HUES48 (cell line): Measurements from ENCODE around the gene URI1.

Experiments used
- H3K27ac ChIP-seq: one replicate; pipeline ENCODE4 v1.7.0; 2013; ENCODE audit warnings: low read depth, low read length, inconsistent platforms
- H3K27me3 ChIP-seq: 2 replicates; pipeline ENCODE4 v1.6.1; 2013; ENCODE audit warnings: mild to moderate bottlenecking, low read length; ENCODE audit not compliant: control insufficient read depth, insufficient read depth
- H3K36me3 ChIP-seq: 2 replicates; pipeline ENCODE4 v1.6.1; 2013; ENCODE audit warnings: low read length; ENCODE audit not compliant: control insufficient read depth, insufficient read depth
- H3K4me1 ChIP-seq: 2 replicates; pipeline ENCODE4 v1.6.1; 2013; ENCODE audit warnings: mild to moderate bottlenecking, low read length; ENCODE audit not compliant: control insufficient read depth, insufficient read depth
- H3K4me3 ChIP-seq: 2 replicates; pipeline ENCODE4 v1.5.1; 2013; ENCODE audit warnings: mild to moderate bottlenecking, low read depth, low read length
- H3K9ac ChIP-seq: 2 replicates; pipeline ENCODE4 v1.6.1; 2013; ENCODE audit warnings: mild to moderate bottlenecking, low read depth, low read length, moderate library complexity
- H3K9me3 ChIP-seq: 2 replicates; pipeline ENCODE4 v1.6.1; 2013; ENCODE audit warnings: low read length; ENCODE audit not compliant: control insufficient read depth, insufficient read depth

URI1 gene

DNA sequence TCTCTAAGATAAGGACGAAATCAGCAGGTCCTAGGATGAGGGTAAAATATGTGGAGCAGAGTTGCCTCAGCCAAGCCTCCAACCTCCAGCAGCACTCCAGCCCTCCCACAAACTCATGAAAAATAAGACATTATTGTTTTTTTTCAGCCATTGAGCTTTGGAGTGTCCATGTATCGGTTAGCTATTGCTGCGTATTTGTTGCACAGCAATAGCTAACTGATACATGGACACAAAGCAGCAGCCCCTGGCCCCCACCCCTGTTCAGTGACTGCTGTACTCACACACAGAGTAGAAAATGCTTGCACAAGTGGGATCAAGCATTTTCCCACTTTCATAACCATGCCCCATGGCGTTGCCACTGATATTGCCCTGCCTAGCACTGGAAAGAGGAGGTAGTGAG lies 19.1 kb upstream of the URI1 start:
- Histone ChIP-seq H3K36me3 (no peaks in the 10 kb centered on the region), H3K9me3 (no peaks in the 10 kb centered on the region), H3K9ac (no peak overlapping the region), H3K4me1 (peaks cover 2% of the 10 kb centered on the region; the same call in 1 of the 2 replicates), H3K27ac (no peak overlapping the region), H3K4me3 (no peak overlapping the region), H3K27me3 (no peaks in the 10 kb centered on the region)

DNA sequence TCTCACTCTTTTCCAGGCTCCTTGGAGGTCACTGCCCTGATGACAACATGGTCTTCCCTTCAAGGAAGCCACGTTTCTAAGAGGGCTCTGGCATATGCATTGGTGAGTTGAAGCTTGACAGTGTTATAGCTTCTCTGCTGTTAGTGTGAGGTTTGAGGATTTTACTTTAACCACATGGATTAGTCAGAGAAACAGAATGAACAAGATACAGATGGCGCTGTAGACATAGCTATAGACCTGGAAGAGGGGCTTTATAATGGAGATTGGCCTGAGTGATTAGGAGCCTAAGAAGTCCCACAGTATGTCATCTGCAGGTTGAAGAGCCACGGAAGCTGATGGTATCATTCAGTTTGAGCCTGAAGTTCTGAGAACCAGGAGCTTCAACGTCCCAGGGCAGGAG lies 18.4 kb upstream of the URI1 start:
- no peak overlapping the region for H3K27ac ChIP-seq
- H3K4me3 ChIP-seq, result no peak overlapping the region
- H3K36me3 ChIP-seq, result no peaks in the 10 kb centered on the region
- peaks cover 9% of the 10 kb centered on the region for H3K4me1 ChIP-seq
- no peaks in the 10 kb centered on the region for H3K9me3 ChIP-seq
- no peak overlapping the region for H3K9ac ChIP-seq
- no peaks in the 10 kb centered on the region for H3K27me3 ChIP-seq

DNA sequence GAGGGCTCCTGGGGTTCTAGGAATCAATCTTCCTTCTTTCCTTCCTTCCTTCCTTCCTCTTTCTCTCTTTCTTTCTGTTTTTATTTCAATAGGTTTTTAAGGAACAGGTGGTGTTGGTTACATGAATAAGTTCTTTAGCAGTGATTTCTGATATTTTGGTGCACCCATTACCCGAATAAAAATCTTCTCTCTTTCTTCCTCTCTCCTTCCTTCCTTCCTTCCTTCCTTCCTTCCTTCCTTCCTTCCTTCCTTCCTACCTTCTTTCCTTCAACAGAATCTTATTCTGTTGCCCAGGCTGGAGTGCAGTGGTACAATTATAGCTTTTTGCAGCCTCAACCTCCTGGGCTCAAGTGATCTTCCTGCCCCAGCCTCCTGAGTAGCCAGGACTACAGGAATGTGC lies 16.0 kb upstream of the URI1 start:
- H3K27ac ChIP-seq, result no peak overlapping the region

DNA sequence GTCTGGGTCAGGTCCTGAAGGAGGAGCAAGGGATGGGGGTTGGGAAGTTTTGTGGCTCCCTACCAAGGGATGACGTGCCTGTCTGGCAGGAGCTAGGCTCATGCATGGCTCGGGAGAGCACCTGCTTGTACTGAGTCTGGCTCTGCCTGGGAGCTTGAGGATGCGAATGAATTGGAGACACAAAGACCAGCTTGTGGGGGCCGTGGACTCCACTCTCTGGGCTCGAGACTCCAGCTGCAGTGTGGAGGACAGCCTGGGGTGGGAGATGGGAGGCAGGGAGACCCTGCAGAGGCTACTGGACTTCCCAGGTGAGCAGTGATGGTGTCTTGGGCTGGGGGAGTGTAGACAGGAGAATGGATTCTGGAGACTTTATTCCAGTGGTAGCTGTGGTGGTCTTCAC lies 15.2 kb upstream of the URI1 start:
- Histone ChIP-seq H3K27ac (no peak overlapping the region), H3K36me3 (no peaks in the 10 kb centered on the region), H3K9me3 (no peaks in the 10 kb centered on the region), H3K27me3 (no peaks in the 10 kb centered on the region), H3K4me1 (peaks cover 9% of the 10 kb centered on the region), H3K9ac (no peak overlapping the region), H3K4me3 (no peak overlapping the region)

More for the DNA sequence above, 16.0 kb upstream of the URI1 start:
- Histone ChIP-seq H3K9ac (no peak overlapping the region), H3K4me3 (no peak overlapping the region), H3K9me3 (no peaks in the 10 kb centered on the region), H3K27me3 (no peaks in the 10 kb centered on the region), H3K36me3 (no peaks in the 10 kb centered on the region), H3K4me1 (peaks cover 9% of the 10 kb centered on the region)

DNA sequence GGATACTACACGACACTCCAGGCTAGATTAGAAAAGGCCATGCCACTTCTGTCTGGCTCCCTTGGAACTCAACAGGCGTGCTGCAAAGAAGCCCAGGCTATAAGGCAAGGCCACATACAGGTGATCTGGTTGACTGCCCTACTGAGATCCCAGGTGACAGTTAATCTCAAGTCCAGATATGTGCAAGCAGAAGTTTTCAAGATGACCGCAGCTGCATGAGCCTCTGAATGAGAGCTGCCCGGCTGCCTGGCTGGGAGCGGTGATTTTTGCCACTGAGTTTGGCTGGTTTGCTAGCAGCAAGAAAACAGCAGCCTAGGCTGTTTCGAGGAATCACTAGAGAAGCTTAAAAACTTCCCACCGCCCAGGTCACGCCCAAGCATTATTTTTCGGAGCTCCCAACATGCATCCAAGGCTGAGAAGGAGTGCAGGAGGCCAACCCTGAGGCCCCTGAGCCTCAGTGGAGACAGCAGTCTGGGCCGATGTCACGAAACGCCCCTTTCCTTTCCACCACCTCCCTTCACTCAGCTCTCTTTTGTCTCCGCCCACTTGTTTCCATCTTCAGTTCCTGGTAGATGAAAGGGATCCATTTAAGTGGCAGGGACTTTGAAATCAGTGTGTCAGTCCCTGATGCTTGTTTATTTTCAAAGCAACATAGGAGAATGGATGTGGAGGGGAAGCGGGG lies 14.0 kb upstream of the URI1 start:
- Histone ChIP-seq H3K36me3 (no peaks in the 10 kb centered on the region), H3K4me1 (peaks cover 9% of the 10 kb centered on the region), H3K27ac (no peak overlapping the region), H3K27me3 (no peaks in the 10 kb centered on the region), H3K9me3 (no peaks in the 10 kb centered on the region), H3K4me3 (no peak overlapping the region), H3K9ac (no peak overlapping the region)

DNA sequence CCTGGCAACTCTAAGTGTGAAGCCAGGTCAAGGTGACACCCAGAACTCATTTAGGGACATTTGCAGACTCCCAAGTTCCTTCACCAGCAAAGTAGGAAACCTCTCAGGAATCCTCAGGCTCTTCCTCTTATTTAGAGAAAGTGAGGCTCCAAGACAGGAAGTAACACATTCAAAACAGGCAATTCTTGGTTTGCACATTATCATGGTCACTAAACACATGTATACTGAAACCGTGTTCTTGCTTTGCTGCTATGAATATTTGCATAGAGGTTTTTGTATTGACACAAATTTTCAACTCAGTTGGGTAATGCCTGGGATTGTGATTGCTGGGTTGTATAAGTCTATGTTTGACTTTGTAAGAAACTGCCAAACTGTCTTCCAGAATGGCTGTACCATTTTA lies 13.2 kb upstream of the URI1 start:
- Histone ChIP-seq H3K27ac (no peak overlapping the region), H3K36me3 (no peaks in the 10 kb centered on the region), H3K9ac (no peak overlapping the region), H3K27me3 (no peaks in the 10 kb centered on the region), H3K4me3 (no peak overlapping the region), H3K9me3 (no peaks in the 10 kb centered on the region), H3K4me1 (peaks cover 9% of the 10 kb centered on the region)

DNA sequence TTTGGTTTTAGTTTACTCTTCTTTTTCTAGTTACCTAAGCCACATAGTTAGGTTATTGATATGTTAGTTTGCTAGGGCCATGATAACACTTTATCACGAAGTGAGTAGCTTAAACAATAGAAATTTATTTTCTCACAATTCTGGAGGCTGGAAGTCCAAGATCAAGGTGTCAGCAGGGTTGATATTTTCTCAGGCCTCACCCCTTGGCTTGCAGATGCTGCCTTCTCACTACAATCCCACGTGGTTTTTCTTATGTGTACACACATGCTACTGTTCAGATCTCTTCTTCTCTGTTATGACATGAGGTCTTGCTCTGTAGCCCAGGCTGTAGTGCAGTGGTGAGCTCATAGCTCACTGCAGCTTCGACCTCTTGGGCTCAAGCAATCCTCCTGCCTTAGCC lies 7.8 kb upstream of the URI1 start:
- H3K4me1 ChIP-seq, result no peaks in the 10 kb centered on the region
- H3K9me3 ChIP-seq, result no peaks in the 10 kb centered on the region
- no peak overlapping the region for H3K27ac ChIP-seq

DNA sequence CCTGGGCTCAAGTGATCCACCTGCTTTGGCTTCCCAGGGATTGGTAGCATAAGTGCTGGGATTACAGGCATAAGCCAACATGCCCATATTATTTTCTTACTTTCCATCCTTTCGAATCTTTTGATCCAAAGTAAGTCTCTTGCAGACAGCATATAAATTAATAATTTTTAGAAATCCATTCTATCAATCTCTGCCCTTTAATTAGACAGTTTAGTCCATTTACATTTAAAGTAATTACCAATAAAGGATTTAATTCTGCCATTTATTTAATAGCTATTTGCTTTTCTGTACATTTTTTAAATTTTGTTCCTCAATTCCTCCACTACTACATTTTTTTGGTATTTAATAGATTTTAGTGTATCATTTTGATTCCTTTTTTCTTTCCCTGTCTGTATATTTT lies 7.3 kb upstream of the URI1 start:
- no peak overlapping the region for H3K9ac ChIP-seq
- H3K4me1 ChIP-seq, result no peaks in the 10 kb centered on the region
- H3K36me3 ChIP-seq, result no peaks in the 10 kb centered on the region

More for the DNA sequence above, 7.8 kb upstream of the URI1 start:
- H3K36me3 ChIP-seq, result no peaks in the 10 kb centered on the region
- H3K4me3 ChIP-seq, result no peak overlapping the region
- H3K27me3 ChIP-seq, result no peaks in the 10 kb centered on the region
- H3K9ac ChIP-seq, result no peak overlapping the region

DNA sequence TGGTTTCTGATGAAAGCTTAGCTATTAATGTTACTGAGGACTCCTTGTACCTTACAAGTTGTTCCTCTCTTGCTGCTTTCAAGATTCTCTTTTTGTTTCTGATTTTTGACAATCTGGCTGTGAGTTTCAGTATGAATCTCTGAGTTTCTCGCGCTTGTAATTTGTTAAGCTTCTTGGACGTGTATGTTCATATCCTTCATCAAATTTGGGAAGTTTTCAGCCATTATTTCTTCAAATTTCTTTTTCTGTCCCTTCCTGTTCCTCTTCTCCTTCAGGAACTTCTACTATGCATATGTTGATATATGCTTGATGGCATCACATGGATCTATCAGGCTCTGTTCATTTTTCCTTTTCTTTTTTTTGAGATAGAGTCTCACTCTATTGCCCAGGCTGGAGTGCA lies 5.6 kb upstream of the URI1 start:
- H3K4me3 ChIP-seq, result no peak overlapping the region
- no peaks in the 10 kb centered on the region for H3K4me1 ChIP-seq
- no peaks in the 10 kb centered on the region for H3K9me3 ChIP-seq
- H3K27ac ChIP-seq, result no peak overlapping the region
- H3K27me3 ChIP-seq, result peaks cover 10% of the 10 kb centered on the region
- H3K9ac ChIP-seq, result no peak overlapping the region
- no peaks in the 10 kb centered on the region for H3K36me3 ChIP-seq

More for the DNA sequence above, 7.3 kb upstream of the URI1 start:
- H3K27ac ChIP-seq, result no peak overlapping the region
- no peaks in the 10 kb centered on the region; the same call in 1 of the 2 replicates for H3K27me3 ChIP-seq
- H3K9me3 ChIP-seq, result no peaks in the 10 kb centered on the region
- H3K4me3 ChIP-seq, result no peak overlapping the region

DNA sequence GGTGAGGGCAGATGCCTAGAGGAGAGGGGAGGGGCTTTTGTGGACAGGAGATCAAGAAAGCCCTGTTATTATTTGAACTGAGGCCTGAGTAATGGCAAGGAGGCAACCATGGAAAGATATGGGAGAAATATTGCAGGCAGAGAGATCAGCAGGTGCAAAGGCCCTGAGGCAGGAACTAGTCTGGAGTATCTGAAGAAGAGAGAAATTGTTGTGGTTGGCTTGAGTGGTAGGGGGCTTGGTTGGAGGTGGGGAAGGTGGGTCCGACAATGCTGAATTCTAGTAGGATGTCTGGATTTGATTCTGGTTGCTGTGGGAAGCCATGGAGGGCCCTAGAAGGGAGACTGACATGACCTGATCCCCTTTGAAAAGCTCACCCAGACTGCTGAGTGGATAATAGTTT lies 2.4 kb upstream of the URI1 start:
- H3K36me3 ChIP-seq, result no peaks in the 10 kb centered on the region
- H3K4me1 ChIP-seq, result peaks cover 6% of the 10 kb centered on the region; the same call in 1 of the 2 replicates
- H3K4me3 ChIP-seq, result no peak overlapping the region
- H3K9me3 ChIP-seq, result no peaks in the 10 kb centered on the region
- H3K27me3 ChIP-seq, result peaks cover 12% of the 10 kb centered on the region
- H3K9ac ChIP-seq, result no peak overlapping the region
- H3K27ac ChIP-seq, result no peak overlapping the region

DNA sequence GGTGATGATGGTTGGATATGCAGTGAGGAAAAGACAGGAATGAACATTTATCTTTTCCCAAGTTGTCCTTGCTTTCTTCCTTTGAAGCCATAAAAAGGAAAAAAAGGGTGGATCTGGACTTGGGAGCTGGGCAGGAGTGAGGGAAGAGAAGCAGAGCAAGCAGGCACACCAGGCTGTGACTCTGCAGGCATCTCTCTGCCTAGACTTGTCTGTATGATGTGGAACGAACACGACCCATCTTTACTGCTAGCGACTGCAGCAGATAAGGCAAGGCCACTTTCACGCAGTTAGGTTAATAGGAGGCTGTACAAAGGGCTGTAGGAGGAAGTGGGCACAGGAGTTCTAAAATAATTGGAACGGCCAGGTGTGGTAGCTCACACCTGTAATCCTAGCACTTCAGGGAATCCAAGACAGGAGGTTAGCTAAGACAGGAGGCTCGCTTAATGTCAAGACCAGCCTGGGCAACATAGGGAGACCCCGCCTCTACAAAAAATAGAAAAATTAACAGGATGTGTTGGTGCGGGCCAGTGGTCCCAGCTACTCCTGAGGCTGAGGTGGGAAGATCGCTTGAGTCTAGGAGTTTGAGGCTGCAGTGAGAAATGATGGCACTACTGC lies 961 bp upstream of the URI1 start:
- Histone ChIP-seq H3K27me3 (peaks cover 12% of the 10 kb centered on the region), H3K4me3 (no peak overlapping the region), H3K27ac (no peak overlapping the region), H3K4me1 (peaks cover 10% of the 10 kb centered on the region; the same call in 1 of the 2 replicates), H3K9ac (no peak overlapping the region), H3K36me3 (no peaks in the 10 kb centered on the region), H3K9me3 (no peaks in the 10 kb centered on the region)
